K562 (cell line): ENCODE results near the gene PITPNM1.

ENCODE experiments used
- ARNT ChIP-seq, 2 experiments: fragments of 450-650 bp; IDR thresholded peaks; 2 replicates each; pipeline ENCODE4 v1.6.1; 2016; ENCODE audit warnings: mild to moderate bottlenecking in 1 of 2
- JUND ChIP-seq, 2 experiments: IDR thresholded peaks; 2 replicates in 1 of 2; 3 replicates in 1 of 2; pipeline ENCODE4 v1.6.1; 2011; ENCODE audit warnings: borderline replicate concordance in 2 of 2, low read depth in 2 of 2, low read length in 2 of 2, improper control_type of control experiment in 1 of 2, missing biosample characterization in 1 of 2, missing genetic modification characterization in 1 of 2, missing genetic modification reagents in 1 of 2
- KDM4B ChIP-seq, 2 experiments: fragments of 450-650 bp in 1 of 2; sonication (generic) in 1 of 2; IDR thresholded peaks; 2 replicates each; pipeline ENCODE4 v1.6.1; 2016 to 2017; ENCODE audit warnings: borderline replicate concordance in 2 of 2, antibody characterized with exemption in 1 of 2, low read depth in 1 of 2, mild to moderate bottlenecking in 1 of 2
- MYNN ChIP-seq, 2 experiments: sonication (generic); formaldehyde crosslinking in 1 of 2; IDR thresholded peaks; 2 replicates each; pipeline versions ENCODE4 v1.5.0 to v1.6.1; 2016 to 2020; ENCODE audit warnings: antibody characterized with exemption in 1 of 2, missing genetic modification reagents in 1 of 2
- POLR2A ChIP-seq: fragments of 450-650 bp; conservative IDR thresholded peaks from 2 replicates; pipeline ENCODE4 v1.6.1; 2016
- POLR2AphosphoS2 ChIP-seq: IDR thresholded peaks from 2 replicates; pipeline ENCODE4 v1.6.1; 2012; ENCODE audit warnings: low read length, improper control_type of control experiment

DNA sequence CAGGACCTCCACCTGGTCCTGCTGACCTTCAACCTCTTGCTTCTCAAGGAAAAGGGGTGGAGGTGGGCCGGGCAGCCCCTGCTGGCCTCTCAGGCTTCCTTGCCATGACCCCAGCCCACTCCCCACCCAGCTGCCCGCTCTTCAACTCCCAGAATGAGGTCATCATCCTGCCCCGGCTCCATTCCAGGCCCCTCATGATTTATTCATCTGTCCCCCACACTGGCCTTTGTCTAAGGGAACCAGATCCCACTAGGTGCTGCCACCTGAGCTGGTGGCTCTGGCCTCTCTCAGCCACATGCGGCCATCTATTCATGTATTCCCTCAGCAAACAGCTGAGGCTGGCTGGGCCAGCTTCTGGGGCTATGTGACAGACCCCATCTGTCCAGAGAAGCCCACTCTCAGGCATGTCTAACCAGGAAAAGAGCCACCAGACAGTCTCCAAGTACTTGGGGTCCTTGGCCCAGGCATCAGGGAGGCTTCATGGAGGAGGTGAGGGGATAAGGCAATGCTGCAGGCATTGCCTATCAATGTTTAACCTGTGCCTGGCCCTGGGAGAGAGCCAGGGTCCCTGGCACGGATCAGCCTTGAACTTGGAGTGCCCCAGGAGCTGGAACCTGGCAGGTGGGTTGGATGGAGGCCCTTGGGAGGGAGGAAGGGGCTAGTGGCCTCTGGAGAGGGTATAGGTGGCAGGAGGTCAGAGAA lies 20.3 kb upstream of the PITPNM1 start:
- TF ChIP-seq JUND (IDR thresholded peaks at IDR 0.05; ENCODE audit: borderline replicate concordance, low read depth, low read length) (no peak), JUND (tag; IDR thresholded peaks at IDR 0.05; ENCODE audit: borderline replicate concordance, low read depth, low read length) (no peak), KDM4B (IDR thresholded peaks at IDR 0.05; ENCODE audit: borderline replicate concordance in 2 of 2, low read depth in 1 of 2) (no peak), POLR2AphosphoS2 (no peak), ARNT (IDR thresholded peaks at IDR 0.05) (no peak), MYNN (IDR thresholded peaks at IDR 0.05) (no peak), MYNN (CRISPR knock-in tag; IDR thresholded peaks at IDR 0.05) (no peak), POLR2A (no peak)
